NOMO-1 (cell line): Measurements from ENCODE around the gene GOLGA6L24.
"Not testable (repeated sequence)": the region's sequence is repeated elsewhere in the genome, so short reads cannot be mapped to it uniquely, and the experiment has no call there.

Source experiments
- DNase-seq, 2 experiments: peaks; one replicate each; lab custom pipeline; 2025; ENCODE audit not compliant: unreplicated experiment in 2 of 2; lab: John Stamatoyannopoulos, UW

GOLGA6L24 gene

GRCh38 chr15:28357984-28358383 is at the start of gene GOLGA6L24:
Gene GOLGA6L24 (minus strand): TSS chr15:28358084. CDS start chr15:28358023, 61 bp downstream.
- DNase-seq = not testable (repeated sequence)

GRCh38 chr15:28402774-28403435 is 45.0 kb upstream of the GOLGA6L24 start:
- not testable (repeated sequence) for DNase-seq

GRCh38 chr15:28396022-28396421 is 38.1 kb upstream of the GOLGA6L24 start:
- not testable (repeated sequence) for DNase-seq

- DNase-seq = not testable (repeated sequence)
Measured at GRCh38 chr15:28380053-28380452, 22.2 kb upstream of the GOLGA6L24 start.

GRCh38 chr15:28378364-28378763 is 20.5 kb upstream of the GOLGA6L24 start, which contains the start of gene GOLGA8F:
Gene GOLGA8F (plus strand): TSS chr15:28378664. CDS start chr15:28378762, 98 bp downstream.
- not testable (repeated sequence) for DNase-seq

GRCh38 chr15:28365502-28365901 is 7.6 kb upstream of the GOLGA6L24 start:
- not testable (repeated sequence) for DNase-seq

GRCh38 chr15:28322129-28322588 is 35.7 kb downstream of the GOLGA6L24 start, which contains the start of gene HERC2:
Gene HERC2 (minus strand): TSS chr15:28322179. CDS start chr15:28321433, 746 bp downstream.
- not testable (repeated sequence) for DNase-seq

GRCh38 chr15:28321358-28322078 is 36.4 kb downstream of the GOLGA6L24 start:
- not testable (repeated sequence) for DNase-seq

- DNase-seq = not testable (repeated sequence)
Measured at GRCh38 chr15:28319725-28320124, 38.2 kb downstream of the GOLGA6L24 start.

- DNase-seq = not testable (repeated sequence)
Measured at GRCh38 chr15:28318828-28319227, 39.1 kb downstream of the GOLGA6L24 start.

- not testable (repeated sequence) for DNase-seq
Measured at GRCh38 chr15:28318122-28318521, 39.8 kb downstream of the GOLGA6L24 start.

GRCh38 chr15:28316958-28317357 is 40.9 kb downstream of the GOLGA6L24 start:
- DNase-seq = not testable (repeated sequence)

- not testable (repeated sequence) for DNase-seq
Measured at GRCh38 chr15:28310454-28310853, 47.4 kb downstream of the GOLGA6L24 start.

- DNase-seq = not testable (repeated sequence)
Measured at GRCh38 chr15:28308718-28309117, 49.2 kb downstream of the GOLGA6L24 start.
